OCI-LY3 (cell line): ENCODE results near the gene BRSK1.

Experiments used
- H2AFZ ChIP-seq: fragments of 200-600, 300-600 bp; shearing (Covaris generic); 2 replicates; pipeline ENCODE4 v1.6.0; 2014; ENCODE audit warnings: antibody characterized with exemption, low read depth, low read length
- H3K27ac ChIP-seq: fragments of 200-600, 300-600 bp; sonication (generic); 2 replicates; pipeline ENCODE4 v1.5.1; 2014; ENCODE audit warnings: mild to moderate bottlenecking, low read length, moderate library complexity, mixed read lengths
- H3K27me3 ChIP-seq: fragments of 200-600, 300-600 bp; sonication (generic); 2 replicates; pipeline ENCODE4 v1.6.1; 2014; ENCODE audit warnings: low read depth, low read length, mixed read lengths
- H3K36me3 ChIP-seq: fragments of 200-600, 300-600 bp; sonication (generic); replicated peaks from 2 replicates; pipeline ENCODE3; 2014; ENCODE audit warnings: low read depth, low read length, mixed read lengths
- H3K4me1 ChIP-seq: fragments of 300-600, 200-600 bp; sonication (generic); 2 replicates; pipeline ENCODE4 v1.6.1; 2014; ENCODE audit warnings: low read length, mixed read lengths
- H3K4me2 ChIP-seq: fragments of 200-600, 300-600 bp; sonication (generic); 2 replicates; pipeline ENCODE4 v1.6.1; 2014; ENCODE audit warnings: low read length, mixed read lengths
- H3K4me3 ChIP-seq: fragments of 300-600, 200-600 bp; sonication (generic); 2 replicates; pipeline ENCODE4 v1.5.1; 2014; ENCODE audit warnings: antibody characterized with exemption, mild to moderate bottlenecking, low read length, moderate library complexity
- H3K79me2 ChIP-seq: fragments of 300-600, 200-600 bp; shearing (Covaris generic); 2 replicates; pipeline ENCODE4 v1.6.1; 2014; ENCODE audit warnings: mild to moderate bottlenecking, low read length, mixed read lengths
- H3K9ac ChIP-seq: fragments of 300-600, 200-600 bp; shearing (Covaris generic); 2 replicates; pipeline ENCODE4 v1.6.0; 2014; ENCODE audit warnings: mild to moderate bottlenecking, low read length, moderate library complexity
- H3K9me3 ChIP-seq: fragments of 200-600, 300-600 bp; shearing (Covaris generic); 2 replicates; pipeline ENCODE4 v1.6.1; 2014; ENCODE audit warnings: low read length, mixed read lengths; ENCODE audit not compliant: insufficient read depth
- H4K20me1 ChIP-seq: fragments of 200-600, 300-600 bp; sonication (generic); 2 replicates; pipeline ENCODE4 v1.6.1; 2016; ENCODE audit warnings: low read length, mixed read lengths; ENCODE audit not compliant: insufficient read depth
- CTCF ChIP-seq: fragments of 200-600, 300-600 bp; sonication (generic); IDR thresholded peaks from 2 replicates; pipeline ENCODE4 v1.5.1; 2014; ENCODE audit warnings: antibody characterized with exemption, low read length, low read depth
- EZH2phosphoT487 ChIP-seq: fragments of 200-600 bp; shearing (Covaris generic); IDR thresholded peaks from 2 replicates; pipeline ENCODE4 v1.6.1; 2018; ENCODE audit warnings: antibody characterized with exemption, mixed run types, low read depth

BRSK1 gene

GRCh38 chr19:55262359-55262758 is 21.4 kb upstream of the BRSK1 start:
- Histone ChIP-seq H3K79me2 (peaks cover 32% of the 10 kb centered on the region), H3K27me3 (no peaks in the 10 kb centered on the region), H3K9me3 (no peaks in the 10 kb centered on the region), H3K4me3 (no peak overlapping the region), H3K27ac (no peak overlapping the region), H3K9ac (no peak overlapping the region), H2AFZ (no peak overlapping the region), H3K4me1 (peaks cover 10% of the 10 kb centered on the region; the same call in 1 of the 2 replicates), H4K20me1 (peaks cover 8% of the 10 kb centered on the region), H3K4me2 (no peak overlapping the region), H3K36me3 (peaks cover 11% of the 10 kb centered on the region)
- TF ChIP-seq EZH2phosphoT487 (no peak), CTCF (no peak)

GRCh38 chr19:55264531-55264930 is 19.3 kb upstream of the BRSK1 start:
- TF ChIP-seq CTCF (no peak), EZH2phosphoT487 (no peak)
- H3K9me3 ChIP-seq = no peaks in the 10 kb centered on the region
- no peak overlapping the region for H3K4me2 ChIP-seq
- H3K4me1 ChIP-seq = peaks cover 9% of the 10 kb centered on the region; the same call in 1 of the 2 replicates
- H3K27ac ChIP-seq = no peak overlapping the region
- H3K36me3 ChIP-seq = peaks cover 9% of the 10 kb centered on the region
- H4K20me1 ChIP-seq = no peaks in the 10 kb centered on the region; the same call in 1 of the 2 replicates
- H3K79me2 ChIP-seq = peaks cover 15% of the 10 kb centered on the region
- H3K9ac ChIP-seq = no peak overlapping the region
- no peak overlapping the region for H3K4me3 ChIP-seq
- H3K27me3 ChIP-seq = no peaks in the 10 kb centered on the region
- H2AFZ ChIP-seq = no peak overlapping the region

- TF ChIP-seq EZH2phosphoT487 (no peak), CTCF (no peak)
- Histone ChIP-seq H3K9me3 (no peaks in the 10 kb centered on the region), H3K4me3 (no peak overlapping the region), H2AFZ (no peak overlapping the region), H3K36me3 (peaks cover 9% of the 10 kb centered on the region), H3K79me2 (peaks cover 13% of the 10 kb centered on the region), H4K20me1 (no peaks in the 10 kb centered on the region; the same call in 1 of the 2 replicates), H3K9ac (no peak overlapping the region), H3K4me1 (peaks cover 3% of the 10 kb centered on the region; the same call in 1 of the 2 replicates), H3K4me2 (no peak overlapping the region), H3K27ac (no peak overlapping the region), H3K27me3 (no peaks in the 10 kb centered on the region)
Measured at GRCh38 chr19:55265173-55265572, 18.6 kb upstream of the BRSK1 start.

GRCh38 chr19:55265723-55266386 is 17.9 kb upstream of the BRSK1 start:
- Histone ChIP-seq H3K79me2 (peaks cover 9% of the 10 kb centered on the region), H3K27ac (no peak overlapping the region), H3K9ac (no peak overlapping the region), H2AFZ (no peak overlapping the region), H3K9me3 (no peaks in the 10 kb centered on the region), H3K4me2 (no peak overlapping the region), H3K4me1 (no peaks in the 10 kb centered on the region), H4K20me1 (no peaks in the 10 kb centered on the region; the same call in 1 of the 2 replicates), H3K27me3 (no peaks in the 10 kb centered on the region), H3K36me3 (peaks cover 9% of the 10 kb centered on the region), H3K4me3 (no peak overlapping the region)
- TF ChIP-seq CTCF (no peak), EZH2phosphoT487 (no peak)
